DMS53 treated with DMSO at 0.1 percent for 48 hours (cell line): ENCODE results near the gene GRAMD4.
"Not testable (repeated sequence)": the region's sequence is repeated elsewhere in the genome, so short reads cannot be mapped to it uniquely, and the experiment has no call there.

Source experiments
- DNase-seq: peaks from one replicate; lab custom pipeline; 2025; ENCODE audit not compliant: unreplicated experiment; lab: John Stamatoyannopoulos, UW

GRAMD4 gene

DNA sequence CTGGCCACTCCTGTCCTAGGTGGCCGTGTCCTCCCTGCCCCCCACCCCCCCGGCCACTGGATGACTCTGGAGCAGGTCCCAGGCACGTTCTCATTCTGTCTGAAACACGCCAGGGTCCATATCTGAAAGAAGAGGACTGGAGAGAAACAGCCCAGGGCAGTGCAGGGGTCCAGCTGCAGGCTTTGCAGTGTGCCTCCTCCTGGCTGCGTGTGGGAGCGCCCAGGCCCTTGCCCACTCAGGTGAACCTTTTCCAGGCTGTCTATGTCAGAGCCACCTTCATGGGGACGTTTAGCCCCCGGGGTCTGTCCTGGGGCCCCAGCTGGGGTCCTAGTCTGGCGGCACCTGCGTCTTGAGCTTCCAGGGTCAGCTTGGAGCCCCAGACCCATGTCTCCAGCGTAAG is 15.6 kb downstream of the GRAMD4 start:
- no peak for DNase-seq

DNA sequence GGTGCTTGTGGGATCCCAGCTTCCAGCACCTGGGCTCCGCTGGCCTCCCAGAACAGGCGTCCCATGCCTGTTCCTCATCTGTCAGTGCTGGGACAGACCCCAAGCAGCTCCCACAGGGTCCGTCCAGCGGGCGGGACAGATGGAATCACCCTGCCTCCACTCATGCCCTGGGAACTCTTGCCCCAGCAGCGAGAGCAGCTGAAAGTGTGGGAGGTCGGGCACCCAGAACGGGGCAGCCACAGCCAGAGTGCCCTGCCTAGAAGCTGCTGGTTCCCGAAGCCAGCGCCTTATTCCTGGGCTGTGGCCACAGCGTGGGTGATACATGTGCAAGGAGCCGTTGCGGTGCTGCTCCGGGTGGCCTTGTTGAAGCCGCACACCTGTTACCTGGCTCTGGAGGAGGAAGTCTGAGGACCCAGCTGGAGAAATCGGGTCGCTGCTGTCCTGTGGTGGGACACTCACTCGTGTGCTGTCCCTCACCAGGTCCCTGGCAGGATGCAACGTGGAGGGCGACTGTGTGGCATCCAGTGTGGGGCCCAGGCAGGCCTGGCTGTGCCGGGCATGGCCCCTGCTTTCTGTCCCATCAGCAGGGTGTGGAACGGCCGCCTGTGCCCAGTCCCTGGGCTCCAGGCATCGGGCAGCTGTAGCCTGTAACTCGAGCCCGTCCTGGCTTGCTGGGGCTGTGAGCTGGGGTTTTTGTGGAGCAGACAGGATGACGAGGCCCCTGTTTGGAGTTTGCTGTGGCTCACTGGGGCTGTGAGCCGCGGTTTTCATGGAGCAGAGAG is 16.2 kb downstream of the GRAMD4 start:
- no peak for DNase-seq

DNA sequence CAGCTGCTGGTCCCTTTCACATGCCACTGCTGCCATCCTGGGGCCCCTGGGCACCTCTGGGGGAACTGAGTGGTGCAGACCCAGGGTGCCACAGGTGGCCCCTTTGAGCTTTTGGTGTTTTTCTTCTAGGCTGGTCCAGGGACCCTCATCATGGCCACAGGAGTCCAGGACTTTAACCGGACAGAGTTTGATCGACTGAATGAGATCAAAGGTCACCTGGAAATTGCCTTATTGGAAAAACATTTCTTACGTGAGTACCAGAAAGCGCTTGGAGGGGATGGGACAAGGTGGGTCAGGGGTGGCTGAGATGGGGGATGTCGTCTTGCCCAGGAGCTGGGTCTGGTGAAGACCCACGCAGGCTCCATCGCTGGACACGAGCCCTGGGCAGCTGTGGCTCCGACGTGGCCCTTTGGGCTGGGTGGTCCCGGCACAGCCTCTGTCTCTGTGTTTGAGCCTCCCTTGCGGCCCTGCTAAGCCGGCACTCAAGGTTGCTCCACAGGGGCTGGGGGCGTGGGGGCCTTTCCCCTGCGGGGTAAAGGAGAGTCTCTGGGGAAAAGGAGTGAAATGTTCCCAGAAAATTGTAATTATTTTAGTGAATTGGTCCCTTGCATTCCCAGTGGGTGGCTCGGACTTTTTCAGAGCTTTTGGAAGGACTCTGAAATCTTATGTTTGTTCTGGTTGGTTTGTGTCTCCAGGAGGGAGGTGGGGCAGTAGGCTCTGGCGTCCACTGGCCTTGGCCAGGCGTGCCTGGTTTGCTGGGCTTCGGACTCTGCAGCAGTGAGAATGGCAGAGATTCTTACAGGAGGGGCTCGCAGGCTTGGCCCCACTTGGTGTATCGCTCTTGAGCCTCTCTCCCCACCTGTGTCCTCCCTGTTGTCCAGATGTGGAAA is 17.8 kb downstream of the GRAMD4 start:
- DNase-seq, result no peak

DNA sequence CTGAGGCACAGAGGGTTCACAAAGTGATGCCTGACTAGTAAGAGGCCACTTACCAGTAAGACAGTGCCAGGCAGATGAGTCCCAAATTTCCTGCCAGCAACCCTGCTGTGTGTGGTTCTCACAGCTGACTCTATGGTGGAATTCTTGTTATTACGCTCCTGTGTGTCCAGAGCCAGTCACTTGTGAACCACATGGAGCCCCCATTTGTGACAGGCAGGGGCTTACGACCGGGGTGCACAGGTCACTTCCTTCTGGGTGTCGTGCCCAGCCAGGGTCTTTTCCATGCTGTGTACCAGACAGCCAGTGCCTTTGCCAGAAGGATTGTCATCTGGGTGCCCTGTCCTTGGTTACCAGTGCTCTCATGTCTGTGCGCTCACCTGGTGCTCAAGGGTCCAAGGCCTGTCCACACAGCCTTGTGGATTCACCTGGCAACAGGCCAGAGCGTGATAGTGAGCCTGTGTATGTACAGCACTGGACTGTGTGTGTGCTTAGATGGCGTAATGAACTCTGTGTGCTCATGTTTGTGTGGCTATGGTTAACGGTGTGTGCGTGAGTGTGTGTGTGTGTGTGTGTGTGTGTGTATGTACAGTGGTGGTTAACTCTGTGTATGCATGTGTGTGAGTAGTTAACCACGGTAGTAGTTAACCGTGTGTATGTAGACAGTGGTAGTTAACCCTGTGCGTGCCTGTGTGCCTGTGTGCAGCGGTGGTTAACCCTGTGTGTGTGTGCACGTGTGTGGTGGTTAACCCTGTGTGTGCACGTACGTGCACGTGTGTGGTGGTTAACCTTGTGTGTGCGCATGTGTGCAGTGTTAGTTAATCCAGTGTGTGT is 18.6 kb downstream of the GRAMD4 start:
- DNase-seq, result peak; percentile 38

DNA sequence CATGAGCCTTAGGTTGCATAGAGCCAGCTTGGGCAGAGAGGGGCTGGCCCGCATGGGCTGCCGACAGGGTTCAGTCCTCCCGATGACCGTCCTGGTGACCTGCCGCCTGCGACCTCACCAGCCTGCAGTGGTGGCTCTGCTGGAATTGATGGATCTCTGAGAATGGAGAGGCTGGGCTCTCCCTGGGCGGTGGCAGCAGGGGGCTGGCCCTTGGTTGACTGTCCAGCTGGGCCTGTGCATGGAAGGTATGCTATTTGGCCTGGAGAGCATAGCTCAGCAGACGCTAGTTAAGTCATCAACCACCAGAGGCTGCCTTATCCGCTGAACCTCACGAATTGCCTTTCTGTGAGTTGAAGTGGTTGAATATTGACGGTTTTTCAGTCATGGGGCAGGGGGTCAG is 19.7 kb downstream of the GRAMD4 start:
- DNase-seq, result no peak

DNA sequence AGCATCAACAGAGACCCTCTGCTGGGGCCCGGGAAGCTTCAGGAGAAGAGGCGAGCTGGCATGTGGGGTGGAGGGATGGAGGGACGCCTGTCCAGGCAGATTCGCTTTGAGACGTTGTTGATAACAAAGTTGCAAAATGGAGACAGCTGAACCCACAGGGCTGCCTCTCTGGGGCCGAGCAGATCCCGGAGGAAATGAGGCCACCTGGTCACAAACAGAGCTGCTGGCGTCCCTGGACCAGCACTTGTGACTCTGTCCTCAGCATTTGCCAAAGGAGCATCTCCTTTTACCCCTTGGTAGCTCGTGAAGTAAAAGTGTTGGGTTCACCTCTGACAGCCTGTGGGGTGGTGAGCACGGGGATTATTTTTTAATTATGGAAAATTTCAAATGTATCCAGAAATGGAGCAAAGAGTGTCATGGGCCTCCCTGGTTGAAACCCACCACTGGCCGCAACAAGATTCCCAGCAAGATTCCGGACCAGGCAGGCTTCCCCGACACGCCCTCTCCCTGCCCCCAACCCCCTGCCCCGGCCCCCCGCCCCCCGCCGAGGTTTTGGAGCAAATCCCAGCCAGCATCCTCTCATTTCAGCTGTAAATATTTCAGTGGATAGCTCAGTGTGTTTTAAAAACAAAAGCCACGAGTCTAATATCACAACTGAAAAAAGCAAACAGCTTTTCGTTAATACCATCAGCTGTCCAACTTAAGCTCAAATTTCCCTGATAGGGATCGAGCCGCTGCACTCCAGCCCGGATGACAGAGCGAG is 20.3 kb downstream of the GRAMD4 start:
- no peak for DNase-seq

DNA sequence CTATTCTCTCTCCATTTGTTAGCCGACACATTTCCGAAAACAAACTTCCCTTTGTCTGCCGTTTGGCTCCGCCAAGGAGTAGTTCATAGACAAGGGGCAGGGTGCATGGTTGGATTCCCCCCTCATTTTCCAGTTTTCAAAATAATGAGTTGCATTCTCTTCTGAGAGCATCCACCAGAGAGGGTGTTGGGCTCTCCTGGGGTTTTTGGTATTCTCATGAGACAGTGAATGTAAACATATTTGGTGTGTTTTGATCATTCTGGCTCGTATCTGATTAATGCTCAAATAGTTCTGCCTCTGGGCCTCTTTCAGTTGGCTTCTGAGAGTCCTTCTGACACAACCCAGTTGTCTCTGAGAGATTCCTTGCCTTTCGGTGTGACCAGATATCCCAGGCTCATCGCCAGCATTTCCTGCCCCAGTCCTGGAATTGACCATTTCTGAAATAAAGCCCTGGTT is 21.7 kb downstream of the GRAMD4 start:
- no peak for DNase-seq

DNA sequence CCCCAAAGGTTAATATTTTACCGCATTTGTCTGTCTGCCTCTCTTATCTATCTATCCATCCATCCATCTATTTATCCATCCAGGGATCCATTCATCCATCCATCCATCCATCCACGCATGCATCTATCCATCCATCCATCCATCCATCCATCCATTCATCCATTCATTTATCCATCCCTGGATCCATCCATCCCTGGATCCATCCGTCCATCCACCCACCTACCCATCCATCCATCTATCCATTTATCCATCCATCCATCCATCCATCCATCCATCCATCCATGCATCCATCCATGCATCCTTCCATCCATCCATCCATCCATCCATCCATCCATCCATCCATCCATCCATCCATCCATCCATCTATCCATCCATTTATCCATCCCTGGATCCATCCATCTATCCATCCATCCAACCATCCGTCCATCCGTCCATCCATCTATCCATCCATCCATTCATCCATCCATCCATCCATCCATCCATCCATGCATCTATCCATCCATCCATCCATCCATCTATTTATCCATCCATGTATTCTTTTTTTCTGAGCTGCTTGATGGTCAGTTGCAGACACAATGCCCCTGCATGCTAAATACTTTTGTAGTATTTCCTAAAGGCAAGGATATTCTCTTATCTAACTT is 22.8 kb downstream of the GRAMD4 start:
- not testable (repeated sequence) for DNase-seq

DNA sequence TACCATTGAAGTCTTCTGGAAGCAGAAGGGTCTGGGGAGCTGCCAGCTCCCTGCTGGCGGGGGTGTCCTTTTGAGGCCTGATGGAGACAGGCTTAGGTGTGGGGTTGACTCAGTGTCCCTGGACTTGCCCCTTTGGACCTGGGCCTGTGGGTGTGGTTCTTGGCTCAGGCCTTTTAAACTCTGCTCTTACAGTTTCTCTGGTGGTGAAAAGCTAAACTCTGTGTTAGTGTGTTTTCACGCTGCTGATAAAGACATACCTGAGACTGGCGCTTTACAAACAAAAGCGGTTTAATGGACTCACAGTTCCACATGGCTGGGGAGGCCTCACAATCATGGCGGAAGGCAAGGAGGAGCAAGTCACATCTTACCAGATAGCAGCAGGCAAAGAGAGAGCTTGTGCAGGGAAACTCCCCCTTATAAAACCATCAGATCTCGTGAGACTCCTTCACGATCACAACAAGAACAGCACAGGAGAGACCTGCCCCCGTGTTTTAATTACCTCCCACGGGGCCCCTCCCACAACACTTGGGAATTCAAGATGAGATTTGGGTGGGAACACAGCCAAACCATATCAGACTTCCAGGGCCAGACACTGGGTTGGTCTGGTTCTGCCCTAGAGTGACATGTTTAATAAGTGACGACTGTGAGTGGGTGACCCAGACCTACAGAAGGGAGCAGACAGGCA is 26.5 kb downstream of the GRAMD4 start:
- DNase-seq, result no peak

DNA sequence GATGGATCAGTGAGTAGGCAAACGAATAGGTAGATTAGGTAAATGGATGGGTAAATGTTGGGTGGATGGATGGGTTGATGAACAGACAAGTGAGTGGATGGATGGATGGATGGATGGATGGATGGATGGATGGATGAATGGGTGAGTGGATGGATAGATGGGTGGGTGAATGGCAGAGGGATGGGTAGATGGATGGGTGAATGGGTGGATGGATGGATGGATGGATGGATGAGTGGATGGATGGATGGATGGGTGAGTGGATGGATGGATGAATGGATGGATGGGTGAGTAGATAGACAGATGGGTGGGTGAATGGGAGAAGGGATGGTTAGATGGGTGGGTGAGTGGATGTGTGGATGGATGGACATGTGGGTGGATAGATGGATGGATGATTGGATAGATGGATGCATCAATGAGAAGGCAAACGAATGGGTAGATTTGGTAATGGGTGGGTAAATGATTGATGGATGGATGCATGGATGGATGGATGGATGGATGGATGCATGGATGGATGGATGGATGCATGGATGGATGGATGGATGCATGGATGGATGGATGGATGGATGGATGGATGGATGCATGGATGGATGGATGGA is 28.1 kb downstream of the GRAMD4 start:
- not testable (repeated sequence) for DNase-seq

DNA sequence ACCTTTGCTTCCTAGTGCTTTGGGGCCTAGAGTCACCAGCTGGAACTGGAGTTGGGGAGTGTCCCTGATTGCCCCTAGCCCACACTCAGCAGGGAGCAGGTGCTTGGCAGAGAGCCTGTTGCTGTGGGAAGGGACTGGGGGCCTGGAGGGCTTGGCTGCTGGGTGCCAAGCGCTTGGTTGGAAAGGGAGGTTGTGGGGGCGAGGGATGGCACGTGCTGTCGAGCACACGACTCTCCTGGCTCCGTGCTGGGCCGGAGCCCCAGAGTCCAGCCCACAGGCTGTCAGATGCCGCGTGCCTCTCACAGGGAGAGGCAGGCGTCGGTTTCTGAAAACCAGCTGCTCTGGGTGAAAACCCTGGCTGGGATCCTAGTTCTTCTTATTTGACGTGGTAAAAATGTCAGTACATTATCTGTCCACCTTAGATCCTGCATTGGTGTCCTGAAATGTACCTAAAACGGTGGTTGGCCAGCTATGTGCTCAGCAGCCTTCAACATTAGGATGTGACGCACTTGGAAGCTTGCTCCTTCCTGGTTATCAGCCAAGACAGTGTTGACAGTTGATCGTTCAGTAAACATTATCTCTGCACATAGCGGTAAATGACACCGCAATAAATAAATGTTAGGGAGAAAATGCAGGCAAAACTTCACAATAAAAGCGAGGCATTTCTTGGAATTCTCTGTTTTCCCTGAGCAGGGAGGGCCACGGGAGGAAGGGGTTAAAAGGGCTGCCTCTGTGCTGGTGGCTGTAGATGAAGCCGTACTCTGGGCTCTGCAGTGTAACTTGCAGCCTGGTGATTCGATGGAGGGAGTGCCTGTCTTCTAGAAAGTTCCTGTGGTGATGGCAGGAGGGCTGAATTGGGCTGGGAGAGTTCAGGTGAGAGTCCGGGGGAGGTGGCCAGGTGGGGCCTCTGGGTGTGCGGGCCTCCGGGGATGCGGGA is 29.2 kb downstream of the GRAMD4 start:
- peak; percentile 76 for DNase-seq

DNA sequence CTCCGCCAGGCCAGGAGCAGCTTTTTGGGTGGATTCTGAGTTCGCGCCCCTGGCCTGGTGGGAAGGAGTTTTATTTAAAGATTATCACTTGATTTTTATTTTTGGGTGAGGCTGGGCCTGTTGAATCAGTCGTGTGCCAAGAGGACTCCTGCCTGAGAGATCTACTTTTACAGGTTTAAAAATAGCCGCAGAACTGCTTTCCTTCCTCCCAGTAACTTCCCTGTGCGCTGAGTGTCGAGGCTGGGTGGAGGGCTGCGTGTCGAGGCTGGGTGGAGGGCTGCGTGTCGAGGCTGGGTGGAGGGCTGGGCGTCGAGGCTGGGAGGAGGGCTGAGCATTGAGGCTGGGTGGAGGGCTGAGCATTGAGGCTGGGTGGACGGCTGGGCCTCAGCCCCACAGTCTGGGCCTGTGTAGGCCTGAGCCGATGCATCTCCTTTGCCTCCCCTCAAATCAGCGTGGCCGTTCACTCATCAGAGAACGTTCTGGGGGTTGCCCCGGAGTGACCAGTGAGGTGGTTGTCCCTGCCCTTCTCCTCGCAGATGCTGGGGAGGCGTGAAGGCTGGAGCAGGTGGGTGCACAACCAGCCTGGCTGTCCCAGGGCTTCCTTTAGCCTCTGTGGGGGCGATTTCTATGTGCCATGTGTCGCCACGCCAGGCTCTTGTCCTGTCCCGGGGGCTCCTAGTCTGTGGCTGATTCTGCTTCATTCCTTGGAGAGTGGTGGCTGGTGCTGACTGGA is 30.1 kb downstream of the GRAMD4 start:
- no peak for DNase-seq

DNA sequence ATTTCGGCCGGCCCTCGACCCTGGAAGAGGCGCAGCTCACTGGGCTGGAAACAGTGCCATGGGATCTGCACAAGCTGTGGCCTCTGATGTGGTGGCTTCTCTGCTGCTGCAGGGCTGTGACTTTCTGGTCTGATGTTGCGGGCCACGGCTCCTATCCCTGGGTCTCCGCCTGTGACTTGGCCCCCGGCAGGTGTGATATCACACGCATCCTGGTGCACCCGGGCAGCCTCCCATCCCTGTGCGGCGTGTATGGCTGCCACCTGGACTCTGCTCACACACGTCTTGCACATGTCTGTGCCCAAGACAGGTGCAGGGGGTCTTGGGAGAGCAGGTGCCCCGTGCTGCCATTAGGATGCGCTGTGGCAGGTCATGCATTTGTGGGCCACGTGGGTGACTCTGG is 31.1 kb downstream of the GRAMD4 start:
- no peak for DNase-seq

DNA sequence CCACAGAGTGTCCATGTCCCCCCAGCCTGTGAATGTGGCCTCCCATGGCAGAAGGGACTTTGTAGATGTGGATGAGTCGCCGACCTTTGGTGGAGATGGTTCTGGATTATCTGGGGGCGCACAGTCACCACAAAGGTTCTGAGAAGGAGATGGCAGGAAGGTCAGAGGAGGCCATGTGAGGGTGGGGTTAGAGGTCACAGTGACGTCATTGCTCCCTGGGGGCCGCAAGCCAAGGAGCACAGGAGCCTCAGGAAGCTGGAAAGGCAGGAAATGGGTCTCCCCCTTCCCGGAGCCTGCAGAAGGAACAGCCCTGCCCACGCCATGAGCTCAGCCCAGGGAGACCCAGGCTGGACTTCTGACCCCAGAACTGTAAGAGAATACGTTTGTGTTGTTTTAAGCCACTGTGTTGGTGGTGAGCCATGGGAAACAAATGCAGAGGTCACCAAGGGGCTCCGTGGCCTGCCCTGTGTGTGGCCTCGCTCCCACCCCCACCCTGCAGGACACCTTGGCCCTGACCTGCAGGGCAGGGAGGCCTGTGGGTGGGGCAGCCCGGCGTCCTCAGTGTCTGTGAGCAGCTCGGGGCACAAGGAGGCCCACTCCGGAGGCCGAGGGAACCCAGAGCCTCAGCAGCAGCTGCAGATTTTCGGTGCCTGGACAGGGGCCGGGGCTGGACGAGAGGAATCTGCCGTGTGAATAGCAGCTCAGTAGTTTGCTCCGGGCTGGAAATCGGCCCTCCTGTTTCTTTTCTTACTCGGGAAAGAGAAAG is 32.1 kb downstream of the GRAMD4 start:
- DNase-seq, result no peak

DNA sequence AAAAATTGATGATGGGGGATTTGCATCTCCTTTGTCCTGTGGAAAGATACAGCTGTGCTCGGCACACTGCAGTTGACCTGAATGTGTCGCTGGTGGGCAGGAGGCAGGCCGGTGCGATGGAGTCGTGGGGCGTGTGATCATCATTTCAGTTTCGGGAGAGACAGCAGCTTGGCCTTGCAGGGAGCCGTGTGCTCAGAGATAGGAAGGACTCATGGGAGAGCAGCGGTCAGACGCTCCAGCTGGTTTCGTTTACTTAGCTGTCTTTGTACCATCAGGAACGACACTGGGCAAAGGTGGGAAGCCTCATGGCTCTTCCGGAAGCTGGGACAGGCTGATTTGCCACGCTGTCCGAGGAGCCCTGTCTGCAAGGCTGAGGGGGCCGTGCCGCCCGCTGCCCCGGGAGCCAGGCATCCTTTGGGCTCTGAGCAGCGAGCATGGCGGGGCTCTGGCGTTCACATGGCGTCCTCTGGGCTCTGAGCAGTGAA is 32.7 kb downstream of the GRAMD4 start:
- peak; percentile 64 for DNase-seq

DNA sequence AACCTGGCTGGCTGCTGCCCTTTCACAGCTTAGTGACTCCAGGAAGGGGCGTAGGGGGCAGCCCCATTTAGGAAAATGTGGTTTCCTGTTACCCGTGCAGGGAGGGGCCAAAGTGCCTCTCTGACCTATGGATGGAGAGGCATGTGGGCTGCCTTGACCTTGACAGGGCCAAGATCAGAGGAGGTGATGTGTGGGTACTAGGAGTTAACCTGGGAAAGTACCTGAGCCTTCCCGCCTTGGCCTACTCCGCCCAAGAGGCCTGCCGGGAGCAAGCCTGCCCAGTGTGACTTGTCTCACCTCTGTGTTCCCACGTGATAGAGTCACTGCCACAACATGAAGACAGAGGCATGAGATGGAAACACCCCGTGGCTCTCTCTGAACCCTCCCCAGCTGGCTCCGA is 33.4 kb downstream of the GRAMD4 start:
- DNase-seq, result no peak
